Neutrophil (primary cell): ENCODE data around the gene HTR2B.

ENCODE experiments used
- H3K27ac ChIP-seq: fragments of 200-600 bp; sonication (generic); 2 replicates; pipeline ENCODE4 v1.5.1; 2016; ENCODE audit warnings: mild to moderate bottlenecking, moderate library complexity
- H3K27me3 ChIP-seq: fragments of 200-600 bp; sonication (generic); 2 replicates; pipeline ENCODE4 v1.6.0; 2016; ENCODE audit warnings: mild to moderate bottlenecking
- H3K36me3 ChIP-seq: fragments of 200-600 bp; sonication (generic); 2 replicates; pipeline ENCODE4 v1.5.1; 2017
- H3K4me1 ChIP-seq, 2 experiments: fragments of 200-600 bp in 1 of 2; sonication (generic) in 1 of 2; 1 replicate in 1 of 2; 2 replicates in 1 of 2; pipeline versions ENCODE4 v1.5.1 to v1.6.1; 2013 to 2016; ENCODE audit warnings: low read depth in 1 of 2, low read length in 1 of 2, mild to moderate bottlenecking in 1 of 2, moderate library complexity in 1 of 2; ENCODE audit not compliant: control insufficient read depth in 1 of 2, insufficient read depth in 1 of 2
- H3K4me3 ChIP-seq, 2 experiments: fragments of 200-600 bp in 1 of 2; sonication (generic) in 1 of 2; 1 replicate in 1 of 2; 2 replicates in 1 of 2; pipeline ENCODE4 v1.5.1; 2013 to 2016; ENCODE audit warnings: low read depth in 1 of 2, low read length in 1 of 2, mild to moderate bottlenecking in 1 of 2, moderate library complexity in 1 of 2
- H3K9me3 ChIP-seq: fragments of 200-600 bp; sonication (generic); 2 replicates; pipeline ENCODE4 v1.5.1; 2016
- TF ChIP-seq, protein P1 (sequence below): fragments of 200-600 bp; sonication (generic); IDR thresholded peaks from 2 replicates; pipeline ENCODE4 v1.5.1; 2016; ENCODE audit warnings: antibody characterized with exemption

HTR2B gene

GRCh38 chr2:231063347-231063746, 61.5 kb downstream of the HTR2B start:
- Histone ChIP-seq H3K36me3 (peaks cover 65% of the 10 kb centered on the region), H3K27me3 (no peaks in the 10 kb centered on the region), H3K4me3 (no peak overlapping the region)

GRCh38 chr2:231062776-231063175, 62.1 kb downstream of the HTR2B start:
- TF ChIP-seq, protein P1, sequence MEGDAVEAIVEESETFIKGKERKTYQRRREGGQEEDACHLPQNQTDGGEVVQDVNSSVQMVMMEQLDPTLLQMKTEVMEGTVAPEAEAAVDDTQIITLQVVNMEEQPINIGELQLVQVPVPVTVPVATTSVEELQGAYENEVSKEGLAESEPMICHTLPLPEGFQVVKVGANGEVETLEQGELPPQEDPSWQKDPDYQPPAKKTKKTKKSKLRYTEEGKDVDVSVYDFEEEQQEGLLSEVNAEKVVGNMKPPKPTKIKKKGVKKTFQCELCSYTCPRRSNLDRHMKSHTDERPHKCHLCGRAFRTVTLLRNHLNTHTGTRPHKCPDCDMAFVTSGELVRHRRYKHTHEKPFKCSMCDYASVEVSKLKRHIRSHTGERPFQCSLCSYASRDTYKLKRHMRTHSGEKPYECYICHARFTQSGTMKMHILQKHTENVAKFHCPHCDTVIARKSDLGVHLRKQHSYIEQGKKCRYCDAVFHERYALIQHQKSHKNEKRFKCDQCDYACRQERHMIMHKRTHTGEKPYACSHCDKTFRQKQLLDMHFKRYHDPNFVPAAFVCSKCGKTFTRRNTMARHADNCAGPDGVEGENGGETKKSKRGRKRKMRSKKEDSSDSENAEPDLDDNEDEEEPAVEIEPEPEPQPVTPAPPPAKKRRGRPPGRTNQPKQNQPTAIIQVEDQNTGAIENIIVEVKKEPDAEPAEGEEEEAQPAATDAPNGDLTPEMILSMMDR: no peak
- Histone ChIP-seq H3K4me1 (peaks cover 22 to 28% of the 10 kb centered on the region in 2 experiments), H3K4me3 (no peak overlapping the region), H3K27ac (no peak overlapping the region), H3K27me3 (no peaks in the 10 kb centered on the region), H3K9me3 (no peaks in the 10 kb centered on the region), H3K36me3 (peaks cover 59% of the 10 kb centered on the region)

More at GRCh38 chr2:231063347-231063746, 61.5 kb downstream of the HTR2B start:
- TF ChIP-seq, protein P1: no peak
- Histone ChIP-seq H3K9me3 (no peaks in the 10 kb centered on the region), H3K27ac (no peak overlapping the region), H3K4me1 (peaks cover 16 to 23% of the 10 kb centered on the region in 2 experiments)

GRCh38 chr2:231059756-231060155, 65.1 kb downstream of the HTR2B start:
- H3K27ac ChIP-seq: no peak overlapping the region
- peaks cover 4% of the 10 kb centered on the region for H3K27me3 ChIP-seq
- peaks cover 28 to 35% of the 10 kb centered on the region in 2 experiments for H3K4me1 ChIP-seq
- H3K36me3 ChIP-seq: peaks cover 35% of the 10 kb centered on the region
- H3K9me3 ChIP-seq: no peaks in the 10 kb centered on the region
- H3K4me3 ChIP-seq: no peak overlapping the region
- TF ChIP-seq, protein P1: no peak

DNA sequence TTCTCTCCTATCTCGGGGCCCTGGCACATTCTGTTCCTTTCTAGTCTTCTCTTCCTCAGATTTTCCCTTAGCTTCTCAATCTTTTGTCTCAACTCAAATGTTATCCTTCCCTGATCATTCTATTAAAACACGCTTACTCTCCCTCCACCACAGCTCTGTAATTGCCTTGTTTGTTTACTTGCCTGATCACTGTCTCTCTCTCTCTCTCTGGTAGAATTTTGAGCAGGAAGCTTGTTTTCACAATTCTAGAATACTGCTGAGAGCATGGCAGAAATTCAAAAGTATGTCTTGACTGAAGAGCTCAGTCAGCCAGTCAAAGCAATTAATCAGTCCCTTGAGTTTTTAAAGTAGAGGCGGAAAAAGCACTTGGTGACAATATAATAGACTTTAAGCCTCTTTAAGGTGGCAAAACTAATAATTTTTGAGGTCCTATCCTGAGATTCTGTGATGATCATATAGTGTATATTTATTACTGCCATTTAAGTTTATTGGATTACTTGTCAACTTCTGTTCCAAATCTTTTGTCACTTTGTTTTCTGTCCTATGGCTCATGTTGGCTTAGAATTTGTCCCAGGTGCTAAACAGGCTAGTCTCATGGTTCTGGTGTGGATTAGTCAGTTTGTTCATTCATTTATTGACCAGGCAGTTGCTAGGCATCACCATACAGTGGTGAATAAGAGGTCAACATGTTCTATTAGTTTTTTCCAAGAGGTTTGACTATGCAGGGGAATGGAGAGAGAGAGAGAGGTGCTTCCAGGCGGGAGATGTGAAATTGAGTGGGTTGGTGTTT, 65.9 kb downstream of the HTR2B start:
- peaks cover 28 to 35% of the 10 kb centered on the region in 2 experiments for H3K4me1 ChIP-seq
- no peak overlapping the region for H3K27ac ChIP-seq
- no peaks in the 10 kb centered on the region for H3K9me3 ChIP-seq
- peaks cover 11% of the 10 kb centered on the region for H3K27me3 ChIP-seq
- TF ChIP-seq, protein P1: no peak
- no peak overlapping the region for H3K4me3 ChIP-seq
- H3K36me3 ChIP-seq: peaks cover 27% of the 10 kb centered on the region
